Measurements from ENCODE around the gene RAC3.

DNA sequence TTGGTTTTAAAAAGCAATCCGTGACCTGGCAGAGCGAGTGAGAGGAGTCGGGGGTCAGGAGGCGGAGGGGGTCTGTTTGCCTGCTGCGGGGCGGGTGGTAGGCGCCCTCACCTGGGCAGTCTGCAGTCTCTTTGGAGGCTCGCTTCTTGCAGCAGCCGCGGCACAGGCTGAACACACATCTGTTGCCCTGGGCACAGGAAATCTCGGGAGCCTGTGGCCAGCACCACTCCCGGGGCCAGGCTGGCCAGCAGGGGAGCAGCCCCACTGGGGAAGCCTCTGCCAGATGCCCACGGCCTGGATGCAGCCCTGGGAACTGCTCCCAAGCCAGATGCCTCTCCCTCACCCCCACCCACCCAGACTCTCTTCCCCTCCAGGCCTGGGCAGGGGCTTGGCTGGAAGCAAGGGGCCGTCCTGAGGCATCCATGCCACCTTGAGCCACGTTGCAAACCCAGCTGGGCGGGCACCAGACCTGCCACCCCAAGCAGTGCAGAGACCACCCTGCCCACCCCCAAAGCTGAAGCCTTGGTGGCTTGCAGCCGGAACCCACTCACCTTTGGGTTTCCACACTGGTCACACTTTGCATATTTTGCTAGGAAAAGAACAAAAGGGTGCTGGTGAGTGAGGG, 26.9 kb downstream of the RAC3 start:
- TF ChIP-seq GABPA (IDR thresholded peaks at IDR 0.05 in 1 of 2, conservative IDR thresholded peaks at IDR 0.05 in 1 of 2) (no peak), TAF1 (conservative IDR thresholded peaks at IDR 0.05) (no peak), JUND (IDR thresholded peaks at IDR 0.05) (no peak), YY1 (IDR thresholded peaks at IDR 0.05) (no peak), EGR1 (IDR thresholded peaks at IDR 0.05; ENCODE audit: low read depth in 2 of 2) (no peak), SP1 (IDR thresholded peaks at IDR 0.05) (no peak), RAD21 (IDR thresholded peaks at IDR 0.05) (no peak), HNF4G (IDR thresholded peaks at IDR 0.05) (no peak)
- TF ChIP-seq, protein P1, sequence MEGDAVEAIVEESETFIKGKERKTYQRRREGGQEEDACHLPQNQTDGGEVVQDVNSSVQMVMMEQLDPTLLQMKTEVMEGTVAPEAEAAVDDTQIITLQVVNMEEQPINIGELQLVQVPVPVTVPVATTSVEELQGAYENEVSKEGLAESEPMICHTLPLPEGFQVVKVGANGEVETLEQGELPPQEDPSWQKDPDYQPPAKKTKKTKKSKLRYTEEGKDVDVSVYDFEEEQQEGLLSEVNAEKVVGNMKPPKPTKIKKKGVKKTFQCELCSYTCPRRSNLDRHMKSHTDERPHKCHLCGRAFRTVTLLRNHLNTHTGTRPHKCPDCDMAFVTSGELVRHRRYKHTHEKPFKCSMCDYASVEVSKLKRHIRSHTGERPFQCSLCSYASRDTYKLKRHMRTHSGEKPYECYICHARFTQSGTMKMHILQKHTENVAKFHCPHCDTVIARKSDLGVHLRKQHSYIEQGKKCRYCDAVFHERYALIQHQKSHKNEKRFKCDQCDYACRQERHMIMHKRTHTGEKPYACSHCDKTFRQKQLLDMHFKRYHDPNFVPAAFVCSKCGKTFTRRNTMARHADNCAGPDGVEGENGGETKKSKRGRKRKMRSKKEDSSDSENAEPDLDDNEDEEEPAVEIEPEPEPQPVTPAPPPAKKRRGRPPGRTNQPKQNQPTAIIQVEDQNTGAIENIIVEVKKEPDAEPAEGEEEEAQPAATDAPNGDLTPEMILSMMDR (IDR thresholded peaks at IDR 0.05; ENCODE audit: low read depth, low read length, missing input control): no peak
- TF ChIP-seq, protein P2, sequence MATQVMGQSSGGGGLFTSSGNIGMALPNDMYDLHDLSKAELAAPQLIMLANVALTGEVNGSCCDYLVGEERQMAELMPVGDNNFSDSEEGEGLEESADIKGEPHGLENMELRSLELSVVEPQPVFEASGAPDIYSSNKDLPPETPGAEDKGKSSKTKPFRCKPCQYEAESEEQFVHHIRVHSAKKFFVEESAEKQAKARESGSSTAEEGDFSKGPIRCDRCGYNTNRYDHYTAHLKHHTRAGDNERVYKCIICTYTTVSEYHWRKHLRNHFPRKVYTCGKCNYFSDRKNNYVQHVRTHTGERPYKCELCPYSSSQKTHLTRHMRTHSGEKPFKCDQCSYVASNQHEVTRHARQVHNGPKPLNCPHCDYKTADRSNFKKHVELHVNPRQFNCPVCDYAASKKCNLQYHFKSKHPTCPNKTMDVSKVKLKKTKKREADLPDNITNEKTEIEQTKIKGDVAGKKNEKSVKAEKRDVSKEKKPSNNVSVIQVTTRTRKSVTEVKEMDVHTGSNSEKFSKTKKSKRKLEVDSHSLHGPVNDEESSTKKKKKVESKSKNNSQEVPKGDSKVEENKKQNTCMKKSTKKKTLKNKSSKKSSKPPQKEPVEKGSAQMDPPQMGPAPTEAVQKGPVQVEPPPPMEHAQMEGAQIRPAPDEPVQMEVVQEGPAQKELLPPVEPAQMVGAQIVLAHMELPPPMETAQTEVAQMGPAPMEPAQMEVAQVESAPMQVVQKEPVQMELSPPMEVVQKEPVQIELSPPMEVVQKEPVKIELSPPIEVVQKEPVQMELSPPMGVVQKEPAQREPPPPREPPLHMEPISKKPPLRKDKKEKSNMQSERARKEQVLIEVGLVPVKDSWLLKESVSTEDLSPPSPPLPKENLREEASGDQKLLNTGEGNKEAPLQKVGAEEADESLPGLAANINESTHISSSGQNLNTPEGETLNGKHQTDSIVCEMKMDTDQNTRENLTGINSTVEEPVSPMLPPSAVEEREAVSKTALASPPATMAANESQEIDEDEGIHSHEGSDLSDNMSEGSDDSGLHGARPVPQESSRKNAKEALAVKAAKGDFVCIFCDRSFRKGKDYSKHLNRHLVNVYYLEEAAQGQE (IDR thresholded peaks at IDR 0.05): no peak
- TF ChIP-seq, protein P3, sequence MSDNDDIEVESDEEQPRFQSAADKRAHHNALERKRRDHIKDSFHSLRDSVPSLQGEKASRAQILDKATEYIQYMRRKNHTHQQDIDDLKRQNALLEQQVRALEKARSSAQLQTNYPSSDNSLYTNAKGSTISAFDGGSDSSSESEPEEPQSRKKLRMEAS (IDR thresholded peaks at IDR 0.05): no peak
- TF ChIP-seq, protein P4, sequence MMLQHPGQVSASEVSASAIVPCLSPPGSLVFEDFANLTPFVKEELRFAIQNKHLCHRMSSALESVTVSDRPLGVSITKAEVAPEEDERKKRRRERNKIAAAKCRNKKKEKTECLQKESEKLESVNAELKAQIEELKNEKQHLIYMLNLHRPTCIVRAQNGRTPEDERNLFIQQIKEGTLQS (IDR thresholded peaks at IDR 0.05): no peak

All from liver (tissue), 3 donors.